ENCODE data around the gene RANGAP1.

Gene RANGAP1

DNA sequence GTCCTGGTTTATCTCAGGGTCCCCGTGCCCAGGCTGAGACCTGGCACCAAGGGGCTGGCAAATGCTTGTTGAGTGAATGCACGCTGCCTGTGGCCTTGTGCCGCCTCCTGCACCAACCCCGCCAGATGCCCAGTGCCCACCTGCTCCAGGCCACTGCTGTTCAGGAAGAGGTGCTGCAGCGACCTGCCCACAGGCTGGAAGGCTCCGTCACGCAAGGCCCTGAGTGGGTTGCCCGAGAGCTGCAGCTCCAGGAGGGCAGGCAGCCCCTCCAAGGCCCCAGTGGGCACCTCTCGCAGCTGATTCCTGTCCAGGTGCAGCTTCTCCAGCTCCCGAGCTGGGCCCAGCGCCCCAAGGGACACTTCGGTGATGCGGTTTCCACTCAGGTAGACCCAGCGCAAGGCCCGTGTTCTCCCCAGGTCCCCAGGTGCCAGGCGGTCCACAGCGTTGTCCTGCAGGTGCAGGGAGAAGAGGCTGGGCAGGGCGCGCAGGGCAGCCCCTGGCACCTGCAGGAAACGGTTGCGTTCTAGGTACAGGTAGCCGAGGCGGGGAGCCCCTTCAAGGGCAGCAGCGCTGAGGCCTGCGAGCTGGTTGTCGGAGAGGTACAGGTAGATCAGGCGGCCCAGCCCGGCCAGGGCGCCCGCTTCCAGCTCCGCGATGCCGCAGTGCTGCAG, 48.8 kb downstream of the RANGAP1 start:
- no peak for DNase-seq (ENCODE audit: low spot score)

DNA sequence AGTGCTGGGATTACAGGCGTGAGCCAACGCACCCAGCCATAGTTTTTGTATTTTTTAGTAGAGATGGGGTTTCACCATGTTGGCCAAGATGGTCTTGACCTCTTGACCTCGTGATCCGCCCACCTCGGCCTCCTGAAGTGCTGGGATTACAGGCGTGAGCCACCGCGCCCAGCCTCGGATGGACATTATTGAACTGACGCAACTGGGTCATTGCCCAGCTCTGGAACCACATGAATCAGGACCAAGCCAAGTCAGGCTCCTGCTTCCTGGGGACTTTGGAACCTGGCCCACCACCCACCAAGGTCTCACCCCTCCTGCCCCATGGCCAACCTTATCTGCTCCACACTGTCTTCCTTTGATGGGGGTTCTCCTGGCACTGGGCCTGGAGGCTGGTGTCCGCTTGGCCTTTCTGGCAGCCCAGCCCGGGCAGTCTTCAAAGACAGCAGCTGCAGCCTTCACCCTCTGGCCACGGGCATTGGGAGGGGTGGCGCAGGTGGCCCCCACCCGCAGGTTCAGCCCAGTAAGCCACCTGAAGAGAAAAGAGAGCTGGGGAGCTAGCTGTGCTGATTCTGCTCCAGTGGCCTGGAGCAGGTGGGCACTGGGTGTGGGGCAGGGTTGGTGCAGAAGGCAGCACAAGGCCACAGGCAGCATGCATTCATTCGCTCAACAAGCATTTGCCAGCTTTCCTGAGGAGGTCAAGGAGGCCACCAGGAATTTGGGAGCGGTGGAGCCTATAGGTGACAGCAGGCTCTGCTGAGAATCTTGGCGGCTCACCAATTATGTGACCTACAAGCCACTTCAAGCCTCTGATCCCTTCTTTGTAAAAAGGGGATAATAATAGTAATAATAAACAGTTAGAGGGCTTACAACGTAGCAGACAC, 50.9 kb downstream of the RANGAP1 start:
- DNase-seq (ENCODE audit: low spot score) = peak; percentile 39

DNA sequence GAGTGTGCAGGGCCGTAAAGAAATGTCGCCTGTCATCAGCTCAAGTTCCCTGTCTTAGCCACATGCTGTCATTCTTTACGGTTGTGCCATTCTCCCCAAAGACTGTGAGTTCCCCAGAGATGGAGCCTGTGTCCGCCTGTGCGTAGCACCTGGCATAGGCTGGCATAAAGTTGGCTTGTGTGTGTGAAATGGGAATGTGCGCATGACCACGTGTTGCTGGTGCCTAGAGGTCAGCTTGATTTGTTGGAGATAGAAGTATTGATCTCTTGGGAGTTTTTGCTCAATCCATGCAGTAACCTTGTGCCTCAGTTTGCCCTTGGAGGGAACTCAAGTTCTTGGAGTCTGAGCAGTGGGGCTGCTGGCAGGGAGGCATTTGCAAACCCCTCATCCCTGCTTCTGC, 54.6 kb downstream of the RANGAP1 start:
- no peak for DNase-seq (ENCODE audit: low spot score)

DNA sequence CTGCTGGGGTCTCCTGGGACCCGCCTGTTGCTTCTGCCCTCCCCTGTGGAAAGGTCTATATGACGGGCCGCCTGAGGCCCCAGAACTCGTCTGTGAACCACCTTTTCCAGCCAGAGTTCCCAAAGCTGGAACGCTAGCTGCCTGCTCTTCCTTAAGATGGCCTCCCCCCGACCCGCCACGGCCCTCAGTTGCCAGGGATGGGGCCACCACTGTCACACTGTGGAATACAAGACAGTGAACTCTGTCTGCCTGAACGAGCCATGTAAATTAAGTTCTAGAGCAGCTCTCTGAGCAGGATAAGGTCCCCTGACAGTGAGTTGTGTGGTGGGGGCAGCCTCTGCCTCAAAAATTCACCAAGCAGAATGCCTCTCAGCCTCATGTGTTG, 55.6 kb downstream of the RANGAP1 start:
- DNase-seq (ENCODE audit: low spot score) = no peak

DNA sequence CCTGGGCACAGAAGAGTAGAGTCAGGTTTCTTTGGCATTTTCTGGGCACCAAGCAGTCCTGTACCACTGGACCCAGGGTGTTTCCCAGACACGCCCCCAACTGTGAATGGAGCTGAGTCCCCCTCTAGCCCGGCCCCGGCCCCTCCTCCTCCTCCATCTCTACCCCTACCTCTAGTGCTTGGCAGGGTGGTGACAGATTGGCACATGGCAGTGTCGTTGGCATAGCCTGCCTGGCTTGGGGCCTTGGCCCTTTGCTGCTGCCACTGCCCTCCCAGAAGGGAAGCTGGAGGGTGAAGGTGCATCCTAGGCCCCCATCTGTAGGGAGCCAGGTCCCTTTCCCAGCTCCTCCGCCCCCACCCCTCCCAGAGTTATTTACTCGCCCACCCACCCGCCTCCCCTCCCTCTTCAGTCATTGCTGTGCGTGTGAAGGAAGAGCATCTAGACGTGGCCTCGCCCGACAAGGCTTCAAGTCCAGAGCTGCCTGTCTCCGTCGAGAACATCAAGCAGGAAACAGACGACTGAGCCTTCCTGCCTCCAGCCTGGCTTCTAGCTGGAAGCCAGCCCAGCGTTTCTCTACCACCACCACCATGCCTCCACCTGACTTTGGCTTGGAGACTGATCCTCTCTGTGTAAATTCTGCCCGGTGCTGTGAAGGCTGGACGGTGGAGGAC, 56.1 kb downstream of the RANGAP1 start:
- no peak for DNase-seq (ENCODE audit: low spot score)

DNA sequence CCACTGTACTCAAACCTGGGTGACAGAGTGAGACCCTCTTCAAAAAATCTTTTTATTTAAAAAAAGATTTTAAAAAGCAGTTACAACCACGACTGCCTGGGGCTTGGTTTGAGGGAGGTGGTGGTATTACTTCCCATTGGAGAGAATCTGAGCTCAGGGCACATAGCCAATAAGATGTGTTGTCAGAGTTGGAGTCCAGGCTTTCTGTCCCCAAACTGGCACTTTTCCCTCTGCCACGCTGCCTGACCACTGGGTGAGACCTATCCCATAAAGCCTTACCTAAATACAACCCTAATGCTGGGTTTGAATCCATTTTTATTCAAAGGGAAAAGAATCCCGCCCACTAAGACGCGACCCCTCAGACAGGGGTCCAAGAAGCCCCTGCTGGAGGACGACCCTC, 56.8 kb downstream of the RANGAP1 start:
- no peak for DNase-seq (ENCODE audit: low spot score)

DNA sequence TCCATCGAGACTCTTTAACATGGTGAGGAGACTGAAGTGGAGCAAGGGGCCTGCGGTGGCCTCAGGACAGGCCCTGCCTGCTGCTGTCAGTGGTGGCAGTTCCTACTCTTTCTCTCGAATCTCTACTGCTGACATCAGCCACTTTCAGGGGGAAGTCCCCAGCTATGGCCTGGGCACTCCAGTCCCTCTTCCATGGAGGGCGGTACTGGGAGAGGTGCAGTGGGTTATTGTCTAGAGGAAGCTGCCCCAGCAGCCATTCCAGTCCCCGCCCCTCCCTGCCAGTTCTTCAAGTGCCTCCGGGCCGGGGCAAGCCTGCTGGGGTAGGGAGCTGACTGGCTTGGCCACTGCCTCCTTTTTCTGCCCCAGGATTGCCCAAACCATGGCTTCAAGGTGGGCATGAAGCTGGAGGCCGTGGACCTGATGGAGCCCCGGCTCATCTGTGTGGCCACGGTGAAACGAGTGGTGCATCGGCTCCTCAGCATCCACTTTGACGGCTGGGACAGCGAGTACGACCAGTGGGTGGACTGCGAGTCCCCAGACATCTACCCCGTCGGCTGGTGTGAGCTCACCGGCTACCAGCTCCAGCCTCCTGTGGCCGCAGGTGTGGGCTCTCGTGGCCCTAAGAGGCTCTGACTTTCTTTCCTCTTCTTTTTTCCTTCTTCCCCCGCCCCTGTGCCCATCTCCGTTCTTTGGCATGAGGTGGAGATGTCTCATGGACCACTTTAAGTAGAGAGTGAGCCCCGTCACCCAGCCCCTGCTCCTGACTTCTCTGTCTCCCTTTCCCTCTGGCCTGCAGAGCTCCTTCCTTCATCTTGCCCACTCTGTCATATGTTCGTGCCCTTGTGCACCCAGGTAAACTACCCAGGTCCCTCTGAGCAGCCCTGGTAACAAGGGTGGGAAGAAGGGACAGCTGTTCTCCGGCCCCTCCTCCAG, 59.0 kb downstream of the RANGAP1 start:
- no peak for DNase-seq (ENCODE audit: low spot score)

DNA sequence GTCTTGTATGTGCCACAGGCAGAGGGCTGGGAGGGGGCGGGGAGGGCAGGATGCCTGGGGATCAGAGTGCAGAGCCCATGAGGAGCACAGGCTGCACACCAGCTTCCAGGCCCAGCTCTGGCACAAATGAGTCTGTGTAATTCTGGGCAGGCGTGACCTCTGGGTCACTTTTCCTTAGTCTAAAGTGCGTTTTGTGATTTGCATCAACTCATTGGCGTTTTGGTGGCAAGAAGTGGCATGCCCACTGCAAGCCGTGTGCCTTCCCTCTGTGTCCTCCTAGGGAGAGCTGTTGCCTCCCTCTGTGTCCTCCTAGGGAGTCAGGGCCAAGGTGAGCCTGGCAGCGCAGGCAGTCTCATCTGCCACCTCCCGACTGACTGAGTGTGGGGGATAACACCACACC, 62.5 kb downstream of the RANGAP1 start:
- DNase-seq (ENCODE audit: low spot score) = no peak

DNA sequence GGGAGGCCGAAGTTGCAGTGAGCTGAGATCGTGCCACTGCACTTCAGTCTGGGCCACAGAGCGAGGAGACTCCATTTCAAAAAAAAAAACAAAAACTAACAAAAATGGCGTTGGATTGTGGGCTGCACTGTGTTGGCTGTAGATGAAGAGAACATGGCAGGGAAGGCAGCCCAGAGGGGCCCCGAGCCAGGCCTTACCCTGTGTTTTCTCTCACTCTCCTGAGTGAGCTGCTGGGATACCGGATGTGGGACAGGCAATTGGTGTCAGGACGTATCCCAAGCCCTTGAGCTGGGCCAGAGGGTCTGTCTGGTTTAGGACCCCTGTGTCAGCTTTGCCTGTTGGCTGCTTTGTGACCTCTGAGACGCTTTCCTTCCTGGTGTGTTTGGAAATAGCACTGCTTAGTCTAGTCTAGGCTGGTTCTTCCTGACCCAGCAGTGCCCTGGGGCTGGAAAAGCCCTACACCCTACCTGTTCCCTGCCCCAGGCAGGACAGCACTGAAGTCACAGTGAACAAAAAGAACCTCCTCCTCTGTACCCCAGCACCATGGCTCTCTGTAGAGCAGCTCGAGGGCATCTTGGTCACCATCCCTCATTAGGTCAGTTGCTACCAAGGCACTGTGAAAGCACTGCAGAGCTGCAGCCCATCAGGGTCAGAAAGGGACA, 63.0 kb downstream of the RANGAP1 start:
- DNase-seq (ENCODE audit: low spot score) = no peak

DNA sequence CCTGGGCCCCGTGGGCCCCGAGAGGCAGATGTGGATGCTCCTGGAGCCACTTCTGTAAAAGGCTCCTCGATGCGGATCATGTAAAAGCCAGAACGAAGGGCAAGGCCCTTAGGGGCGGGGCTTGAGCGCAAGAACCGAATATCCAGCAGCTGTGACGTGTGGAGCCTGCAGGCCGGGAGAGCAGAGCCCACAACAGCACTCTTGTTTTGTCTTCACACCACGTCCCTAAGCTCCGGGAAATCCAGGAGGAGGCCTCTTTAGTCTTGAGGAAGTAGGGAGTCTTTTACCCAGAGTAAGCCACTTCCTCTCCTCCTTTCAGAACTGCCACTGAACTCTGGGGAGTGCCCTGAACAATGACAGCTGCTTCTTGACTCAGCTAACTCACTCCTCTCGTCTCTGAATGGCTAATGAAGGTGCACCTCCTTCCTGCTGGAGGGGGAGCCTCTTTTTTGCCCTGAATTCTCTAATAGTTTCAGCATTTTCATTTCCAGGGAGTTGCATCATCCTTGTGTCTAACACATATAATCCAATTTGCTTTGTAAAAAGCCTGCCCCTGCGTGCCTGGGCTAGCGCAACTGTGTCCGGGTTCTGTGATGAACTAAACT, 68.3 kb downstream of the RANGAP1 start:
- peak; percentile 7 for DNase-seq (ENCODE audit: low spot score)

DNA sequence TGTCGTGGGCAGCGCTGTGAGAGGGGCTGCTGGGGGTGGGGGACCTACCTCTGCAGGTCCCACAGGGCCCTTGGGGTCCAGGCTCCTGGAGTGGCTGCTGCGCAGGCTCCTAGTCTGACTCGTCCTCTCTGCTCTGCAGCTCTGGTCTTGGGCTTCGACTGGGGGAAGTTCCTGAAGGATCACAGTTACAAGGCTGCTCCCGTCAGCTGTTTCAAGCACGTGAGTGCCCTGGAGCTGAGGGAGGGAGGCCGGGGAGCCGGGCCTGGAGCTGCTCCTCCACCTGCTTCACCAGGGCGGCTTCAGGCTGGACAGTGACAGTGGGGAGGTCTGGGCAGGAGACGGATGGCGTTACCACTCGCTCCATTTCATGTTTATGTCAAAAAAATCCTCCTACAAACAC, 69.0 kb downstream of the RANGAP1 start:
- DNase-seq (ENCODE audit: low spot score) = no peak

DNA sequence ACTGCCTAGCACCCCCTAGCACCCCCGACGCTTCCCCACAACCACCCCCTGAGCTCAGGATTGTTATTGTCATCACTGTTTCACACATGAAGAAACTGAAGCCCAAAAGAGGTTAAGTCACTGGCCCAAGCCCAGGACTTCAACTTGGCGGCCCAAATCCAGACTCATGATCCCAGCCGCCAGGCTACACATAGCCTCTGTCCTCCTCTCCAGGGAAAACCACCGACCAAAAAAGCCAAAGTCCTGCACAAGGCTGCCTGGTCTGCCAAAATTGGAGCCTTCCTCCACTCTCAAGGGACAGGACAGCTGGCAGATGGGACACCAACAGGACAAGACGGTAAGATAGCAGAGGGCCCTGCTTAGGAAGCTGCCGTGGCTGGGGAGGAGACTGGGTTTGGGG, 70.1 kb downstream of the RANGAP1 start:
- no peak for DNase-seq (ENCODE audit: low spot score)

DNA sequence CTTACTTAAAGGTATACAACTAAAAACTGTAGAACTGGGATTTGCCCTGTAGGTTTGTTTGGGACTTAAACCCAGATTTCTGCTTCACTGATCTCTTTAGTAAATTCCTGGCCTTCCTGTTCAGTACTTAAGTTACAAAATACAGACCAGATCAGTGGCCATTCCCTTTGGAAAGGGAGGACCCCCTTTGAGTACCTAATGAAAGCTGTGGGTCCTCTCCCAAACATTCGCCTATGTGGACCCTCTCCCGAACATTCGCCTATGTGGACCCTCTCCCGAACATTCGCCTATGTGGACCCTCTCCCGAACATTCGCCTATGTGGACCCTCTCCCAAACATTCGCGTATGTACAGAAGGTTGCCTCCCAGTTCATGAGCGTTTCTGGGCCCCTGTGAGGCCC, 70.6 kb downstream of the RANGAP1 start:
- no peak for DNase-seq (ENCODE audit: low spot score)

DNA sequence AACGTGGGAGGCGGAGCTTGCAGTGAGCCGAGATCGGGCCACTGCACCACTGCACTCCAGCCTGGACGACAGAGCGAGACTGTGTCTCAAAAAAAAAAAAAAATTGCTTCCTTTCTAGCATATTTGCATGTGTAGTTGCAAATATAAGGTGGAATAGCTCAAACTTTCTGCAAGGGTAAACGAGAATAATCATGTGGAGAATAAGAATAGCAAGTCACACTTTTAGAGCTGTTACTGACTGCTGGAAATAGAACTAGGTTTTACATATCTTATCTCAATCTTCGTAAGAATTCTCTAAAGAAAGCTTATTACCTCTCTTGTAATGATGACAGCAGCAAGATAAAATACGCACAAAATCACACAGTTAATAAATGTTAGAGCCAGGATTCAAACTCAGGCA, 79.3 kb downstream of the RANGAP1 start:
- no peak for DNase-seq (ENCODE audit: low spot score)

DNA sequence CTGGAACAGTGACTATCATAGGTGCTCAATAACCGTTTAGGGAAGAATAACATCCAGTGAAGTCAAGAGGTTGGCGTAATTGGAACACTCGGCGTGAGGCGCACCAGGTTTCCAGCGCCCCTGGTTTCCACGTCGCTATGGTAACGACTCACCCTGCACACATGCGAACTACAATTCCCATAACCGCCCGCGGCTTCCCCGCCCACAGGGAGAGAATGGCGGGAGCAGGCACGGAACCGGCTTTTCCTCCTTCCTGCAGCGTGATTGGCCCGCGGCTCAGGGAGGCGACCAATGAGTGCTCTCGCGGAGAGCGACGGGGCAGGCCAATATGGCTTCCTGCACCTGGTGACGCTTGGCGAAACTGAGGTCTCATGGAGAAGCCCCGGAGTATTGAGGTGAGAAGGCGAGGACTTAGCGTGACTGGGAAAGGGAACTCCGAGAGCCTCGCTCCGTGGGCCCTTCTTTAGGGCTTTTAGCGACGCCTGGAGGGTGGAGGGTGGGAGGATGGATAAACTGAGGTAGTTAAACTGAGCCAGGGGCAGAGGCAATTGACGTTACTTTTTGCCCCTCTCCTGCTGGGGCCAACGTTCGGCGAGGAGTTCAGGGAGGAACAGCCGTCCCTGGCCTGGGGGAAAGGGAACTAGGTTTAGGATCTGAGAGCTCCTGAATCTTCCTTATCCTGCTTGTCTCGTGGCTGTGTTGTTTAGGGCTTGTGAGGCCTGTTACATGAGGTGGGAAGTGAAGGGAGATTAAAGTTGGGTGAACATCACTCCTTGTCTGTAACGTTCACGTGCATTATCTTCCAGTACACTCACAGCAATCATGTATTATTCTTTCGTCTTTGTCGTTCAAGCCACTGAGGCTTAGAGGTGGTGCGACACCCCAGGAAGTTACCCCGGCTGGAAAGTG, 80.7 kb downstream of the RANGAP1 start, which contains the start of gene L3MBTL2:
TSS of gene L3MBTL2 (plus strand) at position 321 of the 909 bp plus-strand sequence. CDS start at position 372, 51 bp downstream.
- peak; percentile 92 for DNase-seq (ENCODE audit: low spot score)

DNA sequence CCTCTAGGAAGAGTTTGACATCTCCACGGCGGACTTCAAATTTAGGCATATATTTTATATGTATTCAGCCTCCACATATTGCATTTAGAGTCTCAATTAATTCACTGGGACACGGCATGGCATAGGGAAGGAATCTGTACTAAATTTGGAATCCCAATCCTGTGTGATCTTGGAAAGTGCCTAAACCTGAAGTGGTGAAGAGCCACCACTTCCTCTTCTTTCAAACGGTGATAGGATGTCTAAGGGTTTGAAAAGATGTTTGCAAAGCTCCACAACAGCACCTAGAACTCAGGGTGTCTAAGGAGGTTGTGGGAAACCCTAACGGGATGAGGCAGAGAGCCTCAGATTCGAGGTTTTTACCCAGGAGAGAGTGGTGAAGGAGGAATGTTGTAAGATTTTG, 81.9 kb downstream of the RANGAP1 start:
- no peak for DNase-seq (ENCODE audit: low spot score)

DNA sequence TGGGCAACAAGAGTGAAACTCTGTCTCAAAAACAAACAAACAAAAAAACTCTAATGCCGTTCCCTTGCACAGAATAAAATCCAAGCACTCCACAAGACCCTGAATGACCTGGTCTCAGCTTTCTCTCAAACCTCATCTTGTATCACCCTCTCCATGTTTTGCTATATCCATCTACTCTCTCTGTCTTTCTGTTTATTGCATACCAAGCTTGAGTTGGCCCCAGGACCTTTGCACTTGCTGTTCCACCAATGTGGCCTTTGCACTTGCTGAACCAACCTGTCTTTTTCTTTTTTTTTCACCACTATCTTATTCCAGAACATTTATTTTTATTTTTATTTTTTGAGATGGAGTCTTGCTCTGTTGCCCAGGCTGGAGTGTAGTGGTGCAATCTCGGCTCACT, 82.9 kb downstream of the RANGAP1 start:
- no peak for DNase-seq (ENCODE audit: low spot score)

DNA sequence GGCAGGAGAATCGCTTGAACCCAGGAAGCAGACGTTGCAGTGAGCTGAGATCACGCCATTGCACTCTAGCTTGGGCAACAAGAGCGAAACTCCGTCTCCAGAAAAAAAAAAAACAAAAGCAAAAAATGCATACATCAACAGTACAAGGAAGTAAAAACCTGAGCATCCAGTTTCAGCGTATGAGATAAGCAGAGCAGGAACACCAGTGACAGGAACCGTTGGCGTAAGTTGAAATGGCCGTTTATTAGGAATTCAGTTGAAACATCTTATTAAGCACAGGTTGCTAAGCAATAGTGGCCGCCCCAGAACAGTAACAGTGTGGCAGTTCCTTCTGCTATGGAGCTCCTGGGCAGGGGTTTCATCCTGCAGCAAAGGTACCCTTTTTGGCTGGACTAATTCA, 84.8 kb downstream of the RANGAP1 start:
- no peak for DNase-seq (ENCODE audit: low spot score)

DNA sequence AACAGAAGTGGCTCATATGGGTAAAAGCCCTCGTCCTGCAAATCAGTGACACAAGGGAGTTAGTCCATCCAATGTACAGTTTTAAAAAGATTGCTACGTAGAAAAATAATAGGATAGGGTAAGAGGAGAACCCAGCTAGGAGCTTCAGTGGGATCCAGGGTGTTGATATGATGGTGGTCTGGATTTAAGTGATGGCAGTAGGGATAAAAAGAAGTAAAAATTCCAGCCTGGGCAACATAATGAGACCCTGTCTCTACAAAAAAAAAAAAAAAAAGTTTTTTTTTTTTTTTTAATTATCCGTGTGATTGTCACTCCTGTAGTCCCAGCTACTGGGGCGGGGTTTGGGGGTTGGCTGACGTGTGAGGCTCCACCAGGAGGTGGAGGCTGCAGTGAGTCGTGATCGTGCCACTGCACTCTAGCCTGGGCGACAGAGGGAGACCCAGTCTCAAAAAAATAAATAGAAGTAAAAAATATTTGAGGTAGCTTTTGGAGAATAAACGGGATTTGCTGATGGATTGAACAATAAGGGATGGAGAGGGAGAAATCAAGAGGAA, 87.9 kb downstream of the RANGAP1 start:
- peak; percentile 39 for DNase-seq (ENCODE audit: low spot score)

Measured in SW480 (cell line).